ES-I3 (cell line): Measurements from ENCODE around the gene ANAPC2.

Experiments used
- H3K36me3 ChIP-seq: 2 replicates; pipeline ENCODE4 v1.6.1; 2013; ENCODE audit warnings: mild to moderate bottlenecking, low read length, control low read depth, moderate library complexity; ENCODE audit not compliant: insufficient read depth
- H3K4me1 ChIP-seq: 2 replicates; pipeline ENCODE4 v1.6.1; 2013; ENCODE audit warnings: mild to moderate bottlenecking, control low read depth, low read length; ENCODE audit not compliant: insufficient read depth
- H3K9ac ChIP-seq: 2 replicates; pipeline ENCODE4 v1.6.1; 2013; ENCODE audit warnings: low read depth, mild to moderate bottlenecking, low read length, moderate library complexity
- H3K9me3 ChIP-seq: 2 replicates; pipeline ENCODE4 v1.6.1; 2013; ENCODE audit warnings: mild to moderate bottlenecking, low read length, moderate library complexity; ENCODE audit not compliant: control insufficient read depth, insufficient read depth

The ANAPC2 gene

DNA sequence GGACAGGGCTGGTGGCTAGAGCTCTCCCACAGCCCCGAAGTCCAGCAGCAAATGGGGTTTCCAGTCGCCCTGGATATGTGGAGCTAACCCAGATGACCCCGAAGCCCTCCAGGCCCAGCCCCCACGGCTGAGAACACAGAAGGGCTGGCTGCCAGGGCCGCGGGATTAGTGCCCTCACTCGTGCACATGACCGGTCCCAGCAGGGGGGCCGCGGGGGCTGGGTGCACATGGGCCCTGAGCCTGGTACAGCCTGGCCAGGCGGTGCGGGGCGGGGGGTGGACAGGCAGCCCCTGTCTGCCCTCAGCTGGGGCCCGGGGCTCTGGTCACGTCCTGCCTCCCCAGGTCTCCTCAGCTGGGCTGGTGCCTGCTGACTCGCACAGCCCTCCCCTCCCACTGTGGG is 6.0 kb upstream of the ANAPC2 start:
- Histone ChIP-seq H3K4me1 (peaks cover 3% of the 10 kb centered on the region; the same call in 1 of the 2 replicates), H3K9me3 (no peaks in the 10 kb centered on the region), H3K9ac (no peak overlapping the region), H3K36me3 (no peaks in the 10 kb centered on the region)

DNA sequence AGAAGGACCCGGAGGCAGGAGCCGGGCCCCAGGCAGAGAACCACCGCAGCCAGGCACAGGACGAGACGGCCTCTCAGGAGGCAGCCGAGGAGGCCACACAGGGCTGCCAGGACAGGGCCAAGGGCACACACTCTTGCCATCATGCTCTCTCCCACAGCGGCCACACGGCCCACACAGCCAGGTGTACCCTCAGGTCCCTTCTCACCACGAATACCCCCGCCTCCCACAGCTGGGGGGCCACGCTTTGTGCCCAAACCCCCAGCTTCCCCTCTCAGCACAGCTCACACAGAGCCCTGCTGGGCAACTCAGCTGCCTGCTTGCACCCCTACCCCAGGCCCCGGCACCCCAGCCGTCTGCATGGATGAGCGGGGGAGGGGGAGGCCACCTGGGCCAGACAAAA is 5.4 kb upstream of the ANAPC2 start:
- Histone ChIP-seq H3K36me3 (no peaks in the 10 kb centered on the region), H3K9ac (no peak overlapping the region), H3K9me3 (no peaks in the 10 kb centered on the region), H3K4me1 (peaks cover 6% of the 10 kb centered on the region; the same call in 1 of the 2 replicates)

DNA sequence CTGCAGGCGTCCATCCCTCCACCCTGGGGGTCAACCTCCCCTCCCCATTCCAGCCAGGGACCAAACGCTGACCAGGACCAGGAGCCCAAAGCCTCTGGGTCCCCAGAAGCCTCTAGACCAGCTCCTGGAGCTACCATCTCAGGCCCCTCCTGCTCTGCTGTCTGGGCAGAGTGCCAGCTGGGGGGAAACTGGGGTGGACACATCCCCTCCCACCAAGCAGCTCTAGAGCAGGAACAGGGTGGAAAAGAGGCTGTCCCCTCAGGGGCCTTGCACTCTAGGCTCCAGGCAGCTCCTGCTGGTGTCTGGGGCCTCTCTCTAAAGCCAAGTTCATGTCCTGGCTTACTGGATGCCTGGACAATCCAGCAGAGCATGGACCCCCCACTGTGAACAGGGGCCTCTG is 4.5 kb upstream of the ANAPC2 start:
- H3K9me3 ChIP-seq, result no peaks in the 10 kb centered on the region
- H3K36me3 ChIP-seq, result no peaks in the 10 kb centered on the region
- H3K4me1 ChIP-seq, result peaks cover 6% of the 10 kb centered on the region; the same call in 1 of the 2 replicates
- H3K9ac ChIP-seq, result no peak overlapping the region

DNA sequence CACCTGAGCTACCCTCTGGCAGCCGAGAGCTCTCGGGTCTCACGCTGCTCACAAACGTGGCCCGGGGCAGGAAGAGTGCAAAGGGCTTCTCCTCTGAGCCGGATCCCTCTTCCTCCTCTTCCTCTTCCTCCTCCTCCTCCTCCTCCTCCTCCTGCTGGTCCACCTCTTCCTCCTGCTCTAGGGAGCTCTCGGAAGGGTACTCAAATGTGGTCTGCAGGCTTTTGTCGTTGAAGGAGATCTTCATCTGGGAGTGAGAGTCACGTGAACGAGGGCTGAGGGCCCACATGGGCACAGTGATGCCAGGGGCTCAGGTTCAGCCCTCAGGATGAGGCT is 4.1 kb upstream of the ANAPC2 start:
- Histone ChIP-seq H3K36me3 (no peaks in the 10 kb centered on the region), H3K9ac (no peak overlapping the region), H3K9me3 (no peaks in the 10 kb centered on the region), H3K4me1 (peaks cover 6% of the 10 kb centered on the region; the same call in 1 of the 2 replicates)

DNA sequence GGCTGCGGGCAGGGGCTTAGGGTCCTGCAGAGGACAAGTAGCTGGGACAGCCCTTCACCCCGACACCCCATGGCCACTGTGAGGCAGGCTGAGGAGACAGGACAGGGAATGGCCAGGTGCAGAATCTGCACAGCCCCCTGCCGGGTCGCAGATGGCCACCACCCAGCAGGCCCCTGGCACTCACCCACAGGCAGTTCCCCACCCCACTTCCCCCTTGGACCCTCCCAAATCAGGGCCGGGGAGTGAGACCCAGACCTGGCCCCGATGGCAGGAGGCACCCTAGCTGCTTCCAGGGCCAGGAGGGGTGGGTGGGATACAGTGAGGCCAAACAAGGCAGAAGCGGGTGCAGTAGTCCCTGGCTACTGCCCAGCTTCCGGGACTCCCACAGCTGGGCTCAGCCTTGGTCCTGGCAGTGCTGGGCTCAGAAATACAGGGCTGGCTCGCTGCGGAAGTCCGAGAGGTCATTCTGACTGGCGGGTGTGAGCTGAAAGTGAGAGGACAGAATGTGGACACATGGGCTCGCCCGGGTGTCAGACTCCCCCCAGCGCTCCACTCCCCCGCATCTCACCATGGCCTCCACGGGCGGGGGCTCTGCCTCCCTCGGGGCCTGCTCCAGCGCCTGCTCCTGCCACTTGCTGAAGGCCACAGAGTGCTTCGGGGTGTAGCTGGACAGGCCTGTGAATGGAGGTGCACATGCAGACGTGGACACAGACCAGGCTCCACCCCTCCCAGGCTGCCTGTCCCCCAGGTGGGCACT is 3.5 kb upstream of the ANAPC2 start:
- no peaks in the 10 kb centered on the region for H3K36me3 ChIP-seq
- no peaks in the 10 kb centered on the region for H3K9me3 ChIP-seq
- peaks cover 6% of the 10 kb centered on the region; the same call in 1 of the 2 replicates for H3K4me1 ChIP-seq
- H3K9ac ChIP-seq, result no peak overlapping the region

DNA sequence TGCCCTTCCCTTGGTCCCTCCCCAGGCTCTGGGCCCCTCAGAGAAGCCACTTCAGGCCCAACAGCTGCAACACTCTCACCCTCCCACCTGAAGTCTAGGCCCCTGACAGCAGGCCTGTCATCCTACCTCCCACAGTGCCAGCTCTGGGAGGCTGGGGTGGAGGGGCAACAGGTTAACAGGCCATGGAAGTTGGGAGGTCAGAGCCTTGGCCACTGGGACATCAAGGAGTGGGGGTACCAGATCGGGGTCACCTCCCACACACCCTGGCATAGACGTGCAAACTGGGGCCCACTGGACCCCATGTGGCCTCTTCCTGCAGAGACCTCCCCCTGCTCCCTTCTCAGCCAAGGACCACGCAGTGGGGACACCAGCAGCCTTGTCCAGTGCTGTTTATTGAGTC is 2.9 kb upstream of the ANAPC2 start:
- Histone ChIP-seq H3K4me1 (peaks cover 6% of the 10 kb centered on the region; the same call in 1 of the 2 replicates), H3K9ac (no peak overlapping the region), H3K9me3 (no peaks in the 10 kb centered on the region), H3K36me3 (no peaks in the 10 kb centered on the region)

DNA sequence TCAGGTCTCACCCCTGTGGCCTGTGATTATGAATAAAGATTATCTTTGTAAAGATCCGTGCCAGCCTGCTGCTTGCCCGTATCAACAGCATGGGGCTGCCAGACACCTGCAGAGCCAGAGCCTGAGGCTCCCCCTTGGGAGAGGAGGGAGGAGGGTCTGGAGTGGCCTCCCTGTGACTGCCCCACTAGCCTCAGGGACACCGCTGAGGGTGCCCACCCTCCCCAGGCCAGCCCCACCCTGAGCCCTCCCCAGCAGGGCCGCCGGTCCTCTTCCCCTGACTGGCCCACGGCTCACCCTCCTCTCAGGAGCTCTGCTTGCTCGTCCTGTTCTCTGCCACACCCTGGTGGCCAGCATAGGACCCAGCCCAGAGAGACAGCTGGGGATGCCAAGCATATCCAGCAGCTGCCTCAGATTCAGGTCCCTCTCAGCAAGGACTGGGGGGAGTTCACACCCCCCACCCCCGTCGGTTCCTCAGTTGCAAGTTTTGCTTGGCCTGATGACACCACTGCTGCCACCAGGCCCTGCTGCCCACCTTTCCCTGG is 2.0 kb upstream of the ANAPC2 start:
- Histone ChIP-seq H3K9ac (no peak overlapping the region), H3K36me3 (no peaks in the 10 kb centered on the region), H3K4me1 (peaks cover 6% of the 10 kb centered on the region; the same call in 1 of the 2 replicates), H3K9me3 (no peaks in the 10 kb centered on the region)

DNA sequence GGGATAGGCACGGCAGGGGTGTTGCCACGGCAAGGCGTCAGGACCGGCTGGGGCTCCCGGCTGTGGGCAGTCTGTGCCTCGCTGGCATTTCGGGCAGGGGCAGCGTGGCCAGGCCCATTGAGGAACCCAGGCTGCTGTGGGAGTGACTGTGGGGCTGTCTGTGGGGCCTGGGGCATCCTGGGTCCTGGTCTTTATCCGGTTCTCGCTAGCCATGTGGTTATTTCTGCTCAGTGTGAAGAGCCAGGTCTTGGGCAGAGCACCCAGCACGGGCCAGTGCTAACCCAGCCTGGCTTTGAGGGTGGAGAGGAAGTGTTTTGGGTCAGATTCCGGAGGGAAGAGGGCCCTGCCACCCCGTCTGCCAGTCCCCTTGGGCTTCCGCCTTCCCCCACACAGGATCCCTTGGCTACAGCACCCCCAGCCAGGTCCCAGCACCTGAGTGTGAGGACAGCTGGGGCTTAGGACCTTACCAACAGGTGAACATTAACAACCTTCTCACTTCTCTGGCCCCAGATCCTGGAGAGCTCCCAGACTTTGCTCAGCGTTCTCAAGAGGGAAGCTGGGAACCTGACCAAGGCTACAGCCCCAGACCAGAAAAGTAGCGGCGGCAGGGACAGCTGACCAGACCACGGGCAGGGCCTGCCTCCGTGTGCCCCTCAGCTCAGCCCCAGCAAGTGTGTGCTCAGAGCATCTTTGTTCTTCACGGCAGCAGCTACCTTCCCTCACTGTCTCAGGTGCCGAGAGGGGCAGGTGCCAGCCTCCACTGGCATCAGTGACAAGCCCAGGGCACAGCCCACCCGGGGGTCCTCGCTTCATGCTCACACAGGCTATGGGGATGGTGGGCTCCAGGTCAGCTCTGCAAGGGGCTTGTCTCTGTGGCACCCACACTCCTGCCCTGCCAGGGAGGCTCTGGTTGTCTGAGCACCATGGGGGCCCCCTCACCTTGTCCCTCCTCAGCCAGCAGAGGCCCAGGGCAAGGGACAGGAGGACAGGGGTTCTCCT is 1.2 kb upstream of the ANAPC2 start:
- Histone ChIP-seq H3K4me1 (peaks cover 6% of the 10 kb centered on the region; the same call in 1 of the 2 replicates), H3K9ac (peak overlapping the region; percentile 78), H3K36me3 (no peaks in the 10 kb centered on the region), H3K9me3 (no peaks in the 10 kb centered on the region)

DNA sequence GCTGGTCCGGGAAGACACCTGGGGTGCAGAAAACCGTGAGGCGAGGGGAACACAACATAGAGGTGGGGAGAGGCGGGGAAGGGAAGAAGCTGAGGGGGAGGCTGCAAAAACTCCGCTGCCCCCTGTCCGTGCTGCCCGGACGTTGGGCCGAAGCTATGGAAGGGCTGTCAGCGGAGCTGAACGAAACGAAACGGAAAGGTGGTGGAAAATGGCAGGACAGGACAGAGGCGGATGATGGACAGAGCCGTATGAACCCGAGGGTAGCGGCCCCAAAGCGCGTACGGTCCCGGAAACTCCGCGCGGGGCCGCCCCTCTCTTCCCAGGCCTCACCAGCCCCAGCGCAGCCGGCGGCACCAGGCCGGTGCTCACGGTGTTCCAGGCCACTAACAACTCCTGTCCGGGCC is 272 bp downstream of the ANAPC2 start:
- no peaks in the 10 kb centered on the region for H3K9me3 ChIP-seq
- peak overlapping the region; percentile 78 for H3K9ac ChIP-seq
- H3K36me3 ChIP-seq, result no peaks in the 10 kb centered on the region
- peaks cover 6% of the 10 kb centered on the region; the same call in 1 of the 2 replicates for H3K4me1 ChIP-seq

DNA sequence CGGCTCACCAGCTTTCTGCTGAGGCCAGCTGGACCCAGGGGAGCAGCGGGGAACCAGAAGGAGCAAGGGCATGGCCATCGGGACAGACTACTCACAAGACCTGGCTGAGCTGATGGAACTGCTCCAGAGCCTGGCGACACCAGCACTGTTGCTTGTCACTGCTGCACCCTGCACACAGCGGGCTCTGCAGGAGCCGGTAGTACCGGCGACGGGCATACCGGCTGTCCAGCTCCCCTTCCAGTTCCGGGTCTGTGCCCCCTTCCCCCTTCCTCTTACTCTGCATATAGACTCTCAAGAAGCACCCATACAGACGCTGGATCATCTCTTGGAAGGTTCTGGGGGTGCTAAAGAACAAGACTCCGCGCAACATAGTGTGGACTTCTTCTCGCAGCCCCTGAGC is 974 bp downstream of the ANAPC2 start:
- no peaks in the 10 kb centered on the region for H3K36me3 ChIP-seq
- no peaks in the 10 kb centered on the region for H3K9me3 ChIP-seq
- peaks cover 6% of the 10 kb centered on the region; the same call in 1 of the 2 replicates for H3K4me1 ChIP-seq
- peak overlapping the region; percentile 78; the same call in 1 of the 2 replicates for H3K9ac ChIP-seq

DNA sequence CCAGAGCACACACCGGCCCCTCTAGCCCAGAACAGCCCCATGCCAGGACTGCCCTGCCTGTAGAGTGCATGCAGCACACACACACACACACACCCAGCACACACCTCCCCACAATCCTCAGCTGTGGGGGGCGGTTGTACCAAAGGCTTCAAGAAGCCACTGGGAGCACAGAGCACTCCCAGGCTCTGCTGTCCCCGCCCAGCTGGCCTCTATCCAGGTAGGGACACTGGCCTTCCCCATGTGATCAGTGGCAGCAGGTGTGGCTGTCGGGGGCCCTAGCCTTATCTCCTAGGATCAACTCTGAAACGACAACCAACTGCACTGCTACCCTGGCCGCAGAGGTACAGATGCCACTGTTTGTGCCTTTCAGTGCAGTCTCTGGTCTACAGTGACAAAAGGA is 2.0 kb downstream of the ANAPC2 start:
- no peaks in the 10 kb centered on the region for H3K9me3 ChIP-seq
- no peak overlapping the region for H3K9ac ChIP-seq
- H3K4me1 ChIP-seq, result peaks cover 6% of the 10 kb centered on the region; the same call in 1 of the 2 replicates
- 0 out of 2 replicates have a peak, but pooled peaks cover under 1% of the 10 kb centered on the region for H3K36me3 ChIP-seq

DNA sequence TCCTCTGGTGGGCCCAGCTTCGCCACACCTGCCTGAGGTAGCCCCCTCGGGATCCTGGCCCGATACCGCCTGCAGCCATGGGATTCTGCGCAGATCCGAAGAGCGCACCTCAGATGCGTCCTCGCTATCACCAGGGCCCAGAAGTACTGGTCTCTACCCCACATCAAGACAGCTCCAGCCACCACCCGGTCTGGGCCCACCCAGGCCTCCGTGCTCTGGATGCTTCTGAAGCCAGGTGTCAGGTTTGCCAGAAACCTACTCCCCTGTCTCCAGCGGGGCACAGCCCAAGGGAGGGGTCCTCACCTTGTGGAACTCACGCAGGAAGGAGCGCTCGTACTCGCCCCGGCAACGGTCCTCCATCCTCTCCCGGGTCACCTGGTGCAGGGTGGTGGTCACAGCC is 2.4 kb downstream of the ANAPC2 start:
- Histone ChIP-seq H3K36me3 (peaks cover 5% of the 10 kb centered on the region; the same call in 1 of the 2 replicates), H3K9me3 (no peaks in the 10 kb centered on the region), H3K4me1 (peaks cover 6% of the 10 kb centered on the region; the same call in 1 of the 2 replicates), H3K9ac (no peak overlapping the region)

DNA sequence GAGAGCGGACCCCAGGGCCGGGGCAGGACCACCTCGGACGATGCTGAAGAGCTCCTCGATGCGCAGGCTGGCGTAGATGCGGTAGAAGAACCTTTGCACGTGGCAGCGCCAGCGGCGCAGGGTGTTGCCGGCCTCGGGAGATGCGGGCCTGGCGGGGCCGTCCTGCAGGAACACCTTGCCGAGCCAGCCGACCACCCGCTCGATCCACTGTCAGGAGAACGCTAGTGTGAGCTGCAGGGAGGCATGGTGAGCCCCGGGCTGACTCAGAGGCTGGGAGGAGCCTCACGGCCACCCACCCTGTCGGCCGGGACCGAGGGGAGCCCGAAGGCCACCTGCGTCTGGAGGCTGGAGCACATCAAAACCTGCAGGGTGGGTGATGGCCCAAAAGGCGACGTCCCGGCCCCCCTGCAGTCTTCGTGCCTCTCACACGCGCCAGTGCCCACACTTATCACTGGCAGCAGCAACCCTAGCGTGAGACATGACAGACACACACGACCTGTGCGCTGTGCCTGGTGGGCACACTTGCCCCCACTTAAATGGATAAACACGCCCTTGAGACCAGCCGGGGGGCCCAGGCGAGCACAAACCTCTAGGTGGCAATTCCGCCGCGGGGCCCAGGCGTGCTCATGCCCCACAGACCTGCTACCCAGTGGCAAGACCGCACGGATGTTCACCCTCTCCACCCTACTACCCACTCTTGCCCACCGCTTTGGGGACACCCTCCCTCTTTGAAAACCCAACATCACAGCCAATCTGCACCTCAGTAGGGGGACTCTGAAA is 3.3 kb downstream of the ANAPC2 start:
- H3K36me3 ChIP-seq, result peaks cover 8% of the 10 kb centered on the region; the same call in 1 of the 2 replicates
- no peaks in the 10 kb centered on the region for H3K9me3 ChIP-seq
- no peak overlapping the region for H3K9ac ChIP-seq
- H3K4me1 ChIP-seq, result peaks cover 6% of the 10 kb centered on the region; the same call in 1 of the 2 replicates
